ENCODE results near the gene C1orf21. TPM values are rescaled to one million over a fixed set of nuclear protein-coding genes. Genes with fewer than 3 reads are reported as not detected.

The C1orf21 gene
- total RNA-seq, 4 donors from 2014 or later = 106 to 206 (median 154) TPM

GRCh38 chr1:184535191-184535970 lies 148.6 kb downstream of the C1orf21 start:
- no peak overlapping the region for H3K4me3 ChIP-seq
- no peaks in the 10 kb centered on the region for H3K9me3 ChIP-seq
- in situ Hi-C loops (cut with MboI; ENCODE audit: low sequenced_read_pairs in 4 of 4) (no loop called here), intact Hi-C loops (cut with DNase I; ENCODE audit: low total_unique reads) (loop anchor here (2.0 to 5.0 kb wide), 3 partner anchors 17 to 87 kb away; no protein-coding TSS in a partner anchor)
- peak; percentile 59 to 74 for ATAC-seq
- H3K27me3 ChIP-seq = no peaks in the 10 kb centered on the region
- peaks cover 55 to 58% of the 10 kb centered on the region in 2 donors for H3K4me1 ChIP-seq
- TF ChIP-seq POLR2A (IDR thresholded peaks at IDR 0.05) (peak in 1 of 2 donors; percentile 30), CTCF (IDR thresholded peaks at IDR 0.05 in 4 of 5, conservative IDR thresholded peaks at IDR 0.05 in 1 of 5) (no peak)
- DNase-seq = no peak
- peaks cover 0 to 4% of the 10 kb centered on the region in 2 donors for H3K36me3 ChIP-seq
- peak overlapping the region; percentile 72 to 96 (median 90) for H3K27ac ChIP-seq

GRCh38 chr1:184536246-184536985 lies 149.6 kb downstream of the C1orf21 start:
- intact Hi-C loops (cut with DNase I; ENCODE audit: low total_unique reads) (loop anchor here (5.0 kb wide), 1 partner anchor 86 kb away; no protein-coding TSS in a partner anchor), in situ Hi-C loops (cut with MboI; ENCODE audit: low sequenced_read_pairs in 4 of 4) (no loop called here)
- H3K4me1 ChIP-seq = peaks cover 46 to 50% of the 10 kb centered on the region in 2 donors
- no peak overlapping the region for H3K4me3 ChIP-seq
- no peak for DNase-seq
- H3K27me3 ChIP-seq = no peaks in the 10 kb centered on the region
- H3K36me3 ChIP-seq = peaks cover 0 to 4% of the 10 kb centered on the region in 2 donors
- H3K9me3 ChIP-seq = no peaks in the 10 kb centered on the region
- ATAC-seq = no peak
- no peak for TF ChIP-seq CTCF (IDR thresholded peaks at IDR 0.05 in 4 of 5, conservative IDR thresholded peaks at IDR 0.05 in 1 of 5)
- no peak for TF ChIP-seq POLR2A (IDR thresholded peaks at IDR 0.05)
- H3K27ac ChIP-seq = peak overlapping the region; percentile 72 to 96 (median 90)

- H3K4me3 ChIP-seq = no peak overlapping the region
- peaks cover 15 to 21% of the 10 kb centered on the region in 2 donors for H3K4me1 ChIP-seq
- intact Hi-C loops (cut with DNase I; ENCODE audit: low total_unique reads) (loop anchor here (5.0 kb wide), 1 partner anchor 83 kb away; no protein-coding TSS in a partner anchor), in situ Hi-C loops (cut with MboI; ENCODE audit: low sequenced_read_pairs in 4 of 4) (no loop called here)
- H3K27ac ChIP-seq = peak overlapping the region; percentile 16 to 54 (median 31)
- H3K36me3 ChIP-seq = peaks cover 0 to 11% of the 10 kb centered on the region in 2 donors
- TF ChIP-seq CTCF (IDR thresholded peaks at IDR 0.05 in 4 of 5, conservative IDR thresholded peaks at IDR 0.05 in 1 of 5) (no peak), POLR2A (IDR thresholded peaks at IDR 0.05) (no peak)
- ATAC-seq = no peak
- DNase-seq = no peak
- no peaks in the 10 kb centered on the region for H3K27me3 ChIP-seq
- no peaks in the 10 kb centered on the region for H3K9me3 ChIP-seq
Measured at GRCh38 chr1:184539580-184539979, 152.8 kb downstream of the C1orf21 start.

GRCh38 chr1:184541537-184542152 lies 154.8 kb downstream of the C1orf21 start:
- TF ChIP-seq CTCF (IDR thresholded peaks at IDR 0.05 in 4 of 5, conservative IDR thresholded peaks at IDR 0.05 in 1 of 5) (no peak), POLR2A (IDR thresholded peaks at IDR 0.05) (no peak)
- no peak for ATAC-seq
- no peaks in the 10 kb centered on the region for H3K9me3 ChIP-seq
- peak overlapping the region; percentile 15 to 39 (median 22) for H3K27ac ChIP-seq
- in situ Hi-C loops (cut with MboI; ENCODE audit: low sequenced_read_pairs in 4 of 4) = no loop called here
- no peak overlapping the region for H3K4me3 ChIP-seq
- intact Hi-C loops (cut with DNase I; ENCODE audit: low total_unique reads) = no loop called here
- H3K4me1 ChIP-seq = peaks cover 8 to 13% of the 10 kb centered on the region in 2 donors
- H3K27me3 ChIP-seq = no peaks in the 10 kb centered on the region
- DNase-seq = no peak
- H3K36me3 ChIP-seq = peaks cover 0 to 19% of the 10 kb centered on the region in 2 donors

All from gastrocnemius medialis (tissue), 4 donors.